Measurements from ENCODE around the gene SNORC. TPM values are rescaled to one million over a fixed set of nuclear protein-coding genes. Genes with fewer than 3 reads are reported as not detected.

The SNORC gene
- total and polyA plus RNA-seq, 2 of the 13 experiments (the other 11 are each of a cell fraction or from before 2014, with no cell fraction given) = 59.1 to 86.1 TPM

DNA sequence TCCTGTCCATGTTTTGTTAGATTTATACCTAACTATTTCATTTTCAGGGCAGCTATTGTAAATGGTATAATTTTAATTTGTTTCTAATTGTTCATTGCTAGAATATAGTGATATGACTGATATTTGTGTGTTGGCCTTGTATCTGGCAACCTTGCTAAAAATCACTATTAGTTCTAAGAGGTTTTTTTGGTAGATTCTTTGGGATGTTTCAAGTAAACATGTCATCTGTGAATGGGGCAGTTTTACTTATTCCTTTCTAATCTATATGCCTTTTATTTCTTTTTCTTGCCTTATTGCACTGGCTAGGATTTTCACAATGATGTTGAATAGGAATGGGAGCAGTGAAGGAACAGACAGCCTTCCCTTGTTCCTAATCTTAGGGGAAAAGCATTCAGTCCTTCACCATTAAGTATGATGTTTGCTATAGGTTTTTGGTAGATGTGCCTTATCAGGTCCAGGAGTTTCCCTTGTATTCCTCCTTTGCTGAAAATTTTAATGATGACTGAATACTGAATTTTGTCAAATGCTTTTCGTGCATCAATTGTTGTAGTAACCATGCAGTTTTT lies 41.7 kb downstream of the SNORC start:
- Histone ChIP-seq H3K4me3 (replicated peaks in 1 of 3; ENCODE audit: insufficient read depth in 1 of 3, low read depth in 2 of 3, low read length in 3 of 3) (no peak overlapping the region), H3K4me2 (ENCODE audit: low read depth, low read length) (no peak overlapping the region), H3K4me1 (ENCODE audit: insufficient read depth, low read length) (peaks cover 7% of the 10 kb centered on the region), H3K9ac (ENCODE audit: insufficient read depth, low read depth, low read length) (no peak overlapping the region), H3K9me3 (ENCODE audit: low read length) (peaks cover 21% of the 10 kb centered on the region), H3K79me2 (ENCODE audit: insufficient read depth, low read length) (no peaks in the 10 kb centered on the region), H4K20me1 (ENCODE audit: insufficient read depth, low read length) (no peaks in the 10 kb centered on the region), H3K27ac (ENCODE audit: extremely low read length, insufficient read depth, low read length) (no peak overlapping the region), H3K27me3 (ENCODE audit: control insufficient read depth in 1 of 2, insufficient read depth in 2 of 2, low read length in 2 of 2) (no peaks in the 10 kb centered on the region), H2AFZ (ENCODE audit: low read length) (no peak overlapping the region), H3K36me3 (replicated peaks in 1 of 2; ENCODE audit: control insufficient read depth in 1 of 2, insufficient read depth in 2 of 2, low read length in 2 of 2) (no peaks in the 10 kb centered on the region; a peak in 2 of 5 replicates)
- no peak for ATAC-seq
- no TSS peak for BruUV-seq (replicated peaks)
- intact Hi-C loops (cut with micrococcal nuclease; ENCODE audit: unreplicated experiment) = no loop called here
- ChIA-PET POLR2A (no interaction called here), CTCF (ENCODE audit: low intra/inter-chr PET ratio, low total read pairs) (no interaction called here)
- 75% methylated on average over 1 of the region's 1 CpG for WGBS (ENCODE audit: low lambda C conversion rate)
- TF ChIP-seq U2AF1 (optimal IDR thresholded peaks at IDR 0.05; ENCODE audit: low read depth, low read length) = no peak
- TF ChIP-seq, protein P1, sequence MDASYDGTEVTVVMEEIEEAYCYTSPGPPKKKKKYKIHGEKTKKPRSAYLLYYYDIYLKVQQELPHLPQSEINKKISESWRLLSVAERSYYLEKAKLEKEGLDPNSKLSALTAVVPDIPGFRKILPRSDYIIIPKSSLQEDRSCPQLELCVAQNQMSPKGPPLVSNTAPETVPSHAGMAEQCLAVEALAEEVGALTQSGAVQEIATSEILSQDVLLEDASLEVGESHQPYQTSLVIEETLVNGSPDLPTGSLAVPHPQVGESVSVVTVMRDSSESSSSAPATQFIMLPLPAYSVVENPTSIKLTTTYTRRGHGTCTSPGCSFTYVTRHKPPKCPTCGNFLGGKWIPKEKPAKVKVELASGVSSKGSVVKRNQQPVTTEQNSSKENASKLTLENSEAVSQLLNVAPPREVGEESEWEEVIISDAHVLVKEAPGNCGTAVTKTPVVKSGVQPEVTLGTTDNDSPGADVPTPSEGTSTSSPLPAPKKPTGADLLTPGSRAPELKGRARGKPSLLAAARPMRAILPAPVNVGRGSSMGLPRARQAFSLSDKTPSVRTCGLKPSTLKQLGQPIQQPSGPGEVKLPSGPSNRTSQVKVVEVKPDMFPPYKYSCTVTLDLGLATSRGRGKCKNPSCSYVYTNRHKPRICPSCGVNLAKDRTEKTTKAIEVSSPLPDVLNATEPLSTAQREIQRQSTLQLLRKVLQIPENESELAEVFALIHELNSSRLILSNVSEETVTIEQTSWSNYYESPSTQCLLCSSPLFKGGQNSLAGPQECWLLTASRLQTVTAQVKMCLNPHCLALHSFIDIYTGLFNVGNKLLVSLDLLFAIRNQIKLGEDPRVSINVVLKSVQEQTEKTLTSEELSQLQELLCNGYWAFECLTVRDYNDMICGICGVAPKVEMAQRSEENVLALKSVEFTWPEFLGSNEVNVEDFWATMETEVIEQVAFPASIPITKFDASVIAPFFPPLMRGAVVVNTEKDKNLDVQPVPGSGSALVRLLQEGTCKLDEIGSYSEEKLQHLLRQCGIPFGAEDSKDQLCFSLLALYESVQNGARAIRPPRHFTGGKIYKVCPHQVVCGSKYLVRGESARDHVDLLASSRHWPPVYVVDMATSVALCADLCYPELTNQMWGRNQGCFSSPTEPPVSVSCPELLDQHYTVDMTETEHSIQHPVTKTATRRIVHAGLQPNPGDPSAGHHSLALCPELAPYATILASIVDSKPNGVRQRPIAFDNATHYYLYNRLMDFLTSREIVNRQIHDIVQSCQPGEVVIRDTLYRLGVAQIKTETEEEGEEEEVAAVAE (CRISPR knock-in tag; IDR thresholded peaks at IDR 0.05; ENCODE audit: borderline replicate concordance) = no peak
- no peak for TF ChIP-seq EZH2 (conservative IDR thresholded peaks at IDR 0.05; ENCODE audit: low read depth, low read length)
- TF ChIP-seq, protein P2, sequence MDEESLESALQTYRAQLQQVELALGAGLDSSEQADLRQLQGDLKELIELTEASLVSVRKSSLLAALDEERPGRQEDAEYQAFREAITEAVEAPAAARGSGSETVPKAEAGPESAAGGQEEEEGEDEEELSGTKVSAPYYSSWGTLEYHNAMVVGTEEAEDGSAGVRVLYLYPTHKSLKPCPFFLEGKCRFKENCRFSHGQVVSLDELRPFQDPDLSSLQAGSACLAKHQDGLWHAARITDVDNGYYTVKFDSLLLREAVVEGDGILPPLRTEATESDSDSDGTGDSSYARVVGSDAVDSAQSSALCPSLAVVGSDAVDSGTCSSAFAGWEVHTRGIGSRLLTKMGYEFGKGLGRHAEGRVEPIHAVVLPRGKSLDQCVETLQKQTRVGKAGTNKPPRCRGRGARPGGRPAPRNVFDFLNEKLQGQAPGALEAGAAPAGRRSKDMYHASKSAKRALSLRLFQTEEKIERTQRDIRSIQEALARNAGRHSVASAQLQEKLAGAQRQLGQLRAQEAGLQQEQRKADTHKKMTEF (CRISPR knock-in tag; IDR thresholded peaks at IDR 0.05) = no peak
- TF ChIP-seq, protein P3, sequence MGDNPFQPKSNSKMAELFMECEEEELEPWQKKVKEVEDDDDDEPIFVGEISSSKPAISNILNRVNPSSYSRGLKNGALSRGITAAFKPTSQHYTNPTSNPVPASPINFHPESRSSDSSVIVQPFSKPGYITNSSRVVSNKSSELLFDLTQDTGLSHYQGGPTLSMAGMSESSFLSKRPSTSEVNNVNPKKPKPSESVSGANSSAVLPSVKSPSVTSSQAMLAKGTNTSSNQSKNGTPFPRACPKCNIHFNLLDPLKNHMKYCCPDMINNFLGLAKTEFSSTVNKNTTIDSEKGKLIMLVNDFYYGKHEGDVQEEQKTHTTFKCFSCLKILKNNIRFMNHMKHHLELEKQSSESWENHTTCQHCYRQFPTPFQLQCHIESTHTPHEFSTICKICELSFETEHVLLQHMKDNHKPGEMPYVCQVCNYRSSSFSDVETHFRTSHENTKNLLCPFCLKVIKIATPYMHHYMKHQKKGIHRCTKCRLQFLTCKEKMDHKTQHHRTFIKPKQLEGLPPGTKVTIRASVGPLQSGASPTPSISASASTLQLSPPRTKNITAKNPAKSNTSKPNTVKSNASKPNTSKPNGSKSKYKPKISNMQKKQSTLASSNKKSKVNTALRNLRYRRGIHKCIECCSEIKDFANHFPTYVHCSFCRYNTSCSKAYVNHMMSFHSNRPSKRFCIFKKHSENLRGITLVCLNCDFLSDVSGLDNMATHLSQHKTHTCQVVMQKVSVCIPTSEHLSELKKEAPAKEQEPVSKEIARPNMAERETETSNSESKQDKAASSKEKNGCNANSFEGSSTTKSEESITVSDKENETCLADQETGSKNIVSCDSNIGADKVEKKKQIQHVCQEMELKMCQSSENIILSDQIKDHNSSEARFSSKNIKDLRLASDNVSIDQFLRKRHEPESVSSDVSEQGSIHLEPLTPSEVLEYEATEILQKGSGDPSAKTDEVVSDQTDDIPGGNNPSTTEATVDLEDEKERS (CRISPR knock-in tag; IDR thresholded peaks at IDR 0.05) = peak; percentile 96
- DNase-seq (ENCODE audit: low spot score) = no peak
- in situ Hi-C loops (cut with HindIII; ENCODE audit: extremely low pct_ligation_motif_present, low pct_unique_long_range_greater_than_20kb) = no loop called here
- FAIRE-seq = no peak
